HG03342 (cell line): ENCODE data around the gene ZBTB25.
"Not testable (repeated sequence)": the region's sequence is repeated elsewhere in the genome, so short reads cannot be mapped to it uniquely, and the experiment has no call there.

ENCODE experiments used
- ATAC-seq: cut with Tn5 transposase; IDR thresholded peaks from one replicate; pipeline ENCODE4 v1.9.1; 2021; ENCODE audit warnings: mild to moderate bottlenecking, moderate library complexity; ENCODE audit not compliant: unreplicated experiment

The ZBTB25 gene

GRCh38 chr14:64517667-64518066 lies 14.0 kb upstream of the ZBTB25 start:
- ATAC-seq, result not testable (repeated sequence)

- ATAC-seq, result no peak
Observed at GRCh38 chr14:64516969-64517368, 13.3 kb upstream of the ZBTB25 start.

DNA sequence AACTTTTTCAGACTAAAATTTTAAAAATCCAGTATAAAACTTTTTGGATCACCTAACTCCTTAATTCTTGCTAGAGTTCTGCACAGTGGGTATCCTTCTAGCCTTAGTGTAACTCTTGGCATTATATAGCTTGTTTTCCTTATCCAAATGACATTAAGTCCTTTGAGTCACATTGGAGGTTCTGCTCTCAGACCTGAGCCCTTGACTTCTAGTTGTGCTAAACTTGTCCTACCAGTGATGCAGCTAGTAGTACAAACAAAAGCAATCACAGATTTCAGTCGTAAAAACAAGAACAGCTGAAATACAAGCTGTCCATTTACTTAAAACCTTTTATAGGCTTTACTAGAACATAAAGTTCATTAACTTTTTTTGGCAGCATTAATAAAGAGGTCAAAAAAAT lies 11.4 kb upstream of the ZBTB25 start:
- ATAC-seq, result no peak

DNA sequence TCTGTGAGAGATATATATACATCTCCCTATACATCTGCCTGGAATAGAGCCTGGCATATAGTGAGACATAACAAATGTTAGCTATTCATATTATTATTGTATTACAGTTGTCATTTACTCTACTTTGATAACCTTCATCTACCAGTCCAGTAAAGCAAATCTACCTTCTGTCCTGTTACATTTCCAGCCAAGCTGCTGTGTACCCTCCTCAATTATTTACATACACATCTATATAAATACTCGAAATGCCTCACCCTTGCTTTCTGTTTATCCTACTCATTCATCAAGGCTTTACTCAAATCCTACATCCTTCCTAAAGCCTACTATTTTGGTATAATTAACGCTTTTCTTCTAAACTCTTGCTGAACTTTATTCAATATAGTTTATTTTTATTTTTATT lies 9.6 kb upstream of the ZBTB25 start:
- ATAC-seq, result no peak

DNA sequence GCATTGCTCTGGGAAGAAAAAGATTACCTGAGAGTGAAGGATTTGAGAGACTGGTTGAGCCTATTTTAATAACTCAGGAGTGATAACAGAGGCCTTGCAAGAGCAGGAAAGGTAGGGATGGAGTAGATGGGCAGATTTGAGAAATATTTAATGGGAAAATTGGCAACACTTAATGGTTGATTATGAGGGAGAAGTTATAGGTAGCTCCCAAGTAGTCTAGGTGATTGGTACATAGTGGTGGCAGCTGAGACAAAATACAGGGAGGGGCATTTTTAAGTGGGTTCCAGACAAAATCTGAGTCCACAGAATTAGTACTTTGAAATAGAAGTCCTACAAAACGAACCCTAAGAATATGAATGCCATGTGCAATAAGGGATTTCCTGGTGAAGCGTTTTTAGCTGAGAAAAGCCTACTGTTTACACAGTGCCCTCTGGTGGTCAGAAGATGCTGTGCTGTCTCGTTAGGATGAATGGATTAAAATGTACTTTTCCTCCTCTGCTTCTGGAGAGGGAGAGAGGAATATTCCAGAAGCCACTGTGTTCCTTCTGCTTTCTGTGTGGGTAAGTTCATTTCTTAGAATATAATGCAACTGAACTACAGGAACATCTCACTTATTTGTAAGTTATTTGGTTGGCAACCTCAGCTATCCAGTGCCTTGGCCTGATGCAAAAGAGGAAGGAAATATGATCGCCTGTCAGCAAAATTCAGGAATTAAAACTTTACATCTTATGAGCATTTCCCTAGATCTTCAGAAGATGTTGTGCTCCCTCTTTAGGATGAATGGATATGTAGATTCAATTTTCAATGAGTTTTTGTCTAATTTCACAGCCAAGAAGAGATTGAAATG lies 7.4 kb upstream of the ZBTB25 start:
- no peak for ATAC-seq

DNA sequence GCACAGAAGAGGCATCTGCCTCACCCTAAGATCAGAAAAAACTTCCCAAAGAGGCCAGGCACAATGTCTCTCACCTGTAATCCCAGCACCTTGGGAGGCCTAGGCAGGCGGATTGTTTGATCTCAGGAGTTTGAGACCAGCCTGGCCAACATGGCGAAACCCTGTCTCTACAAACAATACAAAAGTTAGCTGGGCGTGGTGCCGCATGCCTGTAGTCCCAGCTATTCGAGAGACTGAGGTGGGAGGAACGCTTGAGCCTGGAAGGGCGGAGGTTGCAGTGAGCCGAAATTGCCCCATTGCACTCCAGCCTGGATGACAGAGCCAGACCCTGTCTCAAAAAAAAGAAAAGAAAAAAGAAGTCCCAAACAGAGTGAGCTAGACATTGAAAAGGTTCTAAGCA lies 5.4 kb upstream of the ZBTB25 start:
- no peak for ATAC-seq

- ATAC-seq, result peak; percentile 10
Observed at GRCh38 chr14:64508215-64508776, 4.7 kb upstream of the ZBTB25 start.

GRCh38 chr14:64507376-64508156 lies 3.9 kb upstream of the ZBTB25 start:
- ATAC-seq, result no peak

DNA sequence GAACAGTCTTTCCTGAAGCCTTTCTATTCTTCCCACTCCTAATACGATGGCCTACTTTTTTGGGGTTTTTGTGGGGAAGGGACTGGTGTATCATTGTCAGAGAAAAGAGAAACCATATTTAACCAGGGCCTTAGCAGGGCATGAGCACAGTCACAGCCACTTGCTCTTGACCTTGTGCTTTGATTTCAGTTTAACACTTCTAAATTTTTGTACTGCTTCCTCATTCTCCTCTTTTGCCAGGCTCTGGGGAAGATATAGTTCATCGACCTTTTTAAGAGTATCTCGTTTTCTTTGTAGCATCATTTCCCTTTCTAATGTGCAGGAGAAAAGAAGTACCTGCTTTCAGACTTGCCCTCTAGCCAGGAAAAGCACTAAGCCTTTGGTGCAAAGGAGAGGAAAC lies 3.1 kb upstream of the ZBTB25 start:
- no peak for ATAC-seq

GRCh38 chr14:64504897-64505794 lies 1.5 kb upstream of the ZBTB25 start:
- peak; percentile 25 for ATAC-seq

DNA sequence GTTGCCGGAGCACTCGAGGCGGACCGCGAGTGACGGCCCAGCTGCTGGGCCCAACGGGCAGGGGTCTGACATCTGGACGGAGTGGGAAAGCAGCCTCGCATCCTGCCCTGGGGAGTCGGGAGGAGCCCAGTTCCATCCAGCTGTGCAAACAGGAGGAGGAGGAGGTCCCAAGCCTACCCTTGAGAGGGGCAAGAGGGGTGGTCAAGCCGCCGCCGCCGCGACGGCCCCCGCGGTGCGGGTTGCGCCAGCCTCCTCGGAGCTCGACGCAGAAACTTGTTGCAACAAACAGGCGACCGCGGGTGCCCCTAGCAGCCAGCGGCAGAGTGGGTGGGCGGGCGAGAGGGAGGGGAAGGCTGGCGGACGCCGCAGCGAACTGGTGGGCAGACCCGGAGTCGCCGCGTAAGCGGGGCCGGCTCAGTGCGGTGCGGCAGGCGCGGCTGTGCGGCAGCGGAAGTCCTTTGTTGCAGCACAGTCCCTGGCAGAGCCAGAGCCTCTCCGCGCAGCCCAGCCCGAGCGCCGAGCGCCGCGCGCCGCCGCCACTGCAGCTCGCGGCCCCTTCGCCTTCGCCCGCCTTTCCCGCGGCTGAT lies 765 bp upstream of the ZBTB25 start, which contains the start of gene ZBTB1:
ZBTB1 (plus strand) TSS at position 461 of the 587 bp plus-strand sequence. CDS start 16,735 bp downstream, outside the sequence.
- no peak for ATAC-seq

DNA sequence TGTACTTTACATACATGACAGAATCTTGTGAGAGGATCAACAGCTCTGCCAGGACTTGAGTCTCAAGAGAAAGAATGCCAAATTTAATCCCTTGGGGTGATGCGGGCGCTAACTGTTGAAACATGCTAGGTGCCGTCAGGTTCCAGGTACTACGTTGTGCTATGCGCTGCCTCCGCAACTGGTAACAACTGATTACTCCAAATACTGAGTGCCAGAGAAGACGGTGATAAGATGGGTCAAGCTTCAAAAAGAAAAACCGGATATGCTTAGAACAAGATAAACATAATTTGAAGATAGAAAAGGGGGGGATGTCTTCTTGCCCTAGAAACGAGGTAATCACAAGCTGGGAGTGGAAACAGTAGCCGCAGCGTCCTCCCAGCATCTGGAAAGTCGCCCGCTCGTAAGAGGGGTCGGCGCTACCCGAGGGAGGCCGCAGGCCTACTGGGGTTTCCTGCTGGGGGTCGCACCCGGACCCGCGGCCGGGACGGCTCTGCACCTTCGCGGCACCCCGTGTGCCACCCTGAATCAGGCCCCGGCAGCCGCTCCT lies 678 bp downstream of the ZBTB25 start:
- ATAC-seq, result peak; percentile 5

- no peak for ATAC-seq
Observed at GRCh38 chr14:64502456-64502855, 1.2 kb downstream of the ZBTB25 start.

DNA sequence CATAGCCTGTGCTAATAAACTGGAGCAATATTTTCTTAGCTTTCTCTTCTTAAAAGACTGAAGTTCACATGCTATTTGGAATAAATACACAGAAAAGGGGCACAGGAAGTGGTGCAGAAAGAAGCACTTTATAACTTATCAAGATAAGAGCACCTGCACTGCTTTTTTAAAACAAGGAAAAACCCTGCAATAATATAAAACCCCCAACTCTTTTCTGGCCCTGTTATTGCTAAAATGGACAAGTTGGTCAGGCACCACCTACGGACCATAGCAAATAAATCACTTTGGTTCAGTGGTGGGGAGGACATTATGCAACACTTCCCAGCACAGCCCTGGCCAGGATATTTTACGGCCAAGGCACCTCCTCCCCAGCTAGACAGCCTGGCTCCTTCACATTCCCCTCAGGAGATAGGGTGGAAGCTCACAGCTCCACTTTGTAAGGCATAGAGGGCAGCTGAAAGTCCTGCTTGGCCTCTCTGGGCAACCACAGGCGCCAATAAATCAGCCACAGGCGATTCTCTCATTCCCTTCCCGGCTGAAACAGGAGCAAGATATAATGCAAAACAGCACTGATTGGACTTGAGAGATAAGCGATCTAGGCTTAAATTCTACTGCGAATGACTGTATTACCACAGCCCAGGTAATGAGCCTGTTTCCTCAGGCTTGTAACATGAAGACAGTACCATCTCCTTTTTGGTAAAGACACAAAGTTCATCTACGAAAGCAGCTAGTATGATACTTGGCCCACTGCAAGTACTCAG lies 2.0 kb downstream of the ZBTB25 start:
- ATAC-seq, result no peak

- no peak for ATAC-seq
Observed at GRCh38 chr14:64500088-64500487, 3.5 kb downstream of the ZBTB25 start.

DNA sequence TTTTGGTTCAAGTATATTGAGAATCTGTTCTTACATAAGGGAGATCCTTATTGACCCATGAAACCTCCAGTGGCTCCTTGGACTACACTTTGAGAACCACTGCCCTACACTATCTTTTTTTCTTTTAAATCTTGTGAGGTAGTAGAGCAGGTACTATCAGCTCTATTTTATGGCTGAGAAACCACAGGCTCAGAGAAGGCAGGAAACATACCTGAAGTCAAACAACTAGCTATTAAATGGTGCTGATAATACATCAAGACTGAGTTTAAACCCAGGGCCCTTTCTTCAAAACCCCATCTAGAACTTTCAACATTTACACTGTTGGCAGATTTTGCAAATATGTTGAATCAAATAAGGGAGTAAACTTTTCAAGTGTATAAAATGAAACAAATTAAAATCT lies 6.9 kb downstream of the ZBTB25 start:
- ATAC-seq, result no peak

DNA sequence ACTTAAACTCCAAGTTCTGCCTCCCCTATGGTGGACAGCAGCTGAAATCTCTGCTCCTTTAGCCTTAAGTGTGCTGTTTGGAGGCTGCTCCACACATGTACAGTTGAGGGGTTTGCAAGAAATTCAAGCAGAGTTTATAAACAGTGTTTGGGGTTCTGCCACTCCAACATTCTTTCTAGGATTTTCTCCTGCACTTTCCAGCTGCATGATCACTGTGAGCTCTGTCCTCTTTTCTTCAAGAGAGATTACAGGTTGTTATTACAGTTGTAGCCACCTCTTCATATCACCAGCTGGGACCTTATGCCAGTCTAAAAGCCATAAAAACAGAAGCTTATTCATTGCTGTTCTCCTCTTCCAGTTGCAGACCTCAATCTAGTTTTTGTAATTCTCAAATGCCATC lies 8.4 kb downstream of the ZBTB25 start:
- no peak for ATAC-seq

- no peak for ATAC-seq
Observed at GRCh38 chr14:64493455-64493854, 10.2 kb downstream of the ZBTB25 start.

GRCh38 chr14:64491637-64492036 lies 12.0 kb downstream of the ZBTB25 start:
- no peak for ATAC-seq
